Measurements from ENCODE around the gene LEO1. TPM values are rescaled to one million over a fixed set of nuclear protein-coding genes. Genes with fewer than 3 reads are reported as not detected.

The LEO1 gene
- 24.9 to 28.4 TPM (median 25.0 TPM) in 3 replicates for total RNA-seq (2021)
- percentile 77 among the genes with signal in this experiment for Bru-seq, nascent RNA
- long read RNA-seq, experiment 1, transcript LEO1-201 (12 exons, 2,193 nt) = major isoform, 263 of 315 reads
- long read RNA-seq, experiment 1, partial matches to known transcripts = 15 of 315 reads
- long read RNA-seq, experiment 1, other reads (novel, unspliced or antisense) = 36 of 315 reads
- long read RNA-seq, experiment 2, transcript LEO1-201 (12 exons, 2,193 nt) = major isoform, 8 of 28 reads
- long read RNA-seq, experiment 2, partial matches to known transcripts = 15 of 28 reads
- long read RNA-seq, experiment 2, other reads (novel, unspliced or antisense) = 5 of 28 reads
- long read RNA-seq, experiment 3, transcript LEO1-201 (12 exons, 2,193 nt) = major isoform, 196 of 232 reads
- long read RNA-seq, experiment 3, partial matches to known transcripts = 19 of 232 reads
- long read RNA-seq, experiment 3, other reads (novel, unspliced or antisense) = 16 of 232 reads

GRCh38 chr15:51971375-51972133 lies at the start of gene LEO1:
Gene LEO1 (minus strand): TSS chr15:51971778. CDS start chr15:51971745, 33 bp downstream.
- Mint-ChIP-seq H3K9me3 (peaks cover 4% of the 10 kb centered on the region), H3K27me3 (ENCODE audit: low read depth) (no peaks in the 10 kb centered on the region), H3K4me1 (peaks cover 11% of the 10 kb centered on the region), H3K27ac (peak within 1 kb of the TSS; percentile 91), H3K4me3 (peak within 1 kb of the TSS; percentile 92), H3K36me3 (peaks cover 13% of the 10 kb centered on the region)
- ChIA-PET POLR2A (interaction anchor here (0.6 to 0.7 kb wide), 3 partner anchors 38 to 1547 kb away, joined by 3 read pairs; no protein-coding TSS in a partner anchor), CTCF (interaction anchor here (0.6 to 3.6 kb wide), 12 partner anchors 10 to 237 kb away, joined by 3 to 39 read pairs (median 4); no protein-coding TSS in a partner anchor)
- peak; percentile 90 for ATAC-seq
- peak; percentile 88 for DNase-seq (ENCODE audit: low spot score)
- TF ChIP-seq MXD4 (CRISPR knock-in tag; IDR thresholded peaks at IDR 0.05; ENCODE audit: borderline replicate concordance) (no peak), RELA (CRISPR knock-in tag; IDR thresholded peaks at IDR 0.05; ENCODE audit: borderline replicate concordance) (no peak), ETV6 (CRISPR knock-in tag; IDR thresholded peaks at IDR 0.05) (no peak; the same call in 1 of the 2 replicates), TEAD4 (CRISPR knock-in tag; IDR thresholded peaks at IDR 0.05) (no peak), NR2C2 (CRISPR knock-in tag; IDR thresholded peaks at IDR 0.05) (no peak), ZNF281 (CRISPR knock-in tag; IDR thresholded peaks at IDR 0.05) (0 out of 2 replicates have a peak, but pooled peaks have one; percentile 53), IRF1 (CRISPR knock-in tag; IDR thresholded peaks at IDR 0.05) (no peak), ATF2 (CRISPR knock-in tag; IDR thresholded peaks at IDR 0.05; ENCODE audit: borderline replicate concordance, low read depth) (no peak), E2F5 (CRISPR knock-in tag; IDR thresholded peaks at IDR 0.05) (no peak), ZBTB21 (CRISPR knock-in tag; IDR thresholded peaks at IDR 0.05; ENCODE audit: borderline replicate concordance) (no peak), ERG (CRISPR knock-in tag; IDR thresholded peaks at IDR 0.05) (no peak), OVOL2 (CRISPR knock-in tag; IDR thresholded peaks at IDR 0.05; ENCODE audit: borderline replicate concordance) (no peak), ZNF138 (CRISPR knock-in tag; conservative IDR thresholded peaks at IDR 0.05) (no peak), TEAD1 (CRISPR knock-in tag; IDR thresholded peaks at IDR 0.05) (peak; percentile 82), ZNF512 (CRISPR knock-in tag; IDR thresholded peaks at IDR 0.05; ENCODE audit: borderline replicate concordance) (no peak), PREB (CRISPR knock-in tag; IDR thresholded peaks at IDR 0.05; ENCODE audit: borderline replicate concordance) (no peak), CREM (CRISPR knock-in tag; IDR thresholded peaks at IDR 0.05) (peak; percentile 72), GRHL2 (CRISPR knock-in tag; IDR thresholded peaks at IDR 0.05; ENCODE audit: insufficient replicate concordance, severe bottlenecking) (no peak), HMGA2 (CRISPR knock-in tag; IDR thresholded peaks at IDR 0.05) (no peak), JUN (CRISPR knock-in tag; IDR thresholded peaks at IDR 0.05) (peak; percentile 69; the same call in 1 of the 2 replicates), E2F4 (CRISPR knock-in tag; IDR thresholded peaks at IDR 0.05; ENCODE audit: borderline replicate concordance, low read depth) (no peak)

All from WTC11 (cell line).